Measurements from ENCODE around the gene COBL. TPM values are rescaled to one million over a fixed set of nuclear protein-coding genes. Genes with fewer than 3 reads are reported as not detected.

The COBL gene
- total RNA-seq, 1 experiment from 2014 or later, result 52.3 TPM

DNA sequence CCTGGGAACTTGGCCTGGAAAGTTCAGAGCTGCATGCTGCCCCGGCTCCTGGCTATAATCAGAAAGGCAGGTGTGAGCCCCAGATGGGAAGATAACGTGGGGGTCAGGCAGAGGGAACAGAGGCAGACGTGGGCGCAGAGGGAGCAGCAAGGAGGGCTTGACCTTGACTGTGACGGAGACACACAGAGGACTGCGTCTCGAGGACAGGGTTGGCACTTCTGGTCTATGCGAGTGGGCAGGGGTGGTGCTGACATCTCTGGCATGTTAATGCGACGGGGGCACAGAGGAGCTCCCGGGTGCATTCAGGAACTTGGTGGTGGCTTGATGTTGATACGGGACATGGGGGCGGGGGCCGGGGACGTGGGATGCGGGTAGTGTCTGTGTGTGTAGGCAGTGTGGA, 301.8 kb downstream of the COBL start:
- no peaks in the 10 kb centered on the region for H3K27me3 ChIP-seq (ENCODE audit: insufficient read depth, low read length)
- no peaks in the 10 kb centered on the region for H3K79me1 ChIP-seq (ENCODE audit: insufficient read depth, low read depth, low read length, poor library complexity, severe bottlenecking)
- H3K4me3 Mint-ChIP-seq, result no peak overlapping the region
- TF ChIP-seq, protein P1, sequence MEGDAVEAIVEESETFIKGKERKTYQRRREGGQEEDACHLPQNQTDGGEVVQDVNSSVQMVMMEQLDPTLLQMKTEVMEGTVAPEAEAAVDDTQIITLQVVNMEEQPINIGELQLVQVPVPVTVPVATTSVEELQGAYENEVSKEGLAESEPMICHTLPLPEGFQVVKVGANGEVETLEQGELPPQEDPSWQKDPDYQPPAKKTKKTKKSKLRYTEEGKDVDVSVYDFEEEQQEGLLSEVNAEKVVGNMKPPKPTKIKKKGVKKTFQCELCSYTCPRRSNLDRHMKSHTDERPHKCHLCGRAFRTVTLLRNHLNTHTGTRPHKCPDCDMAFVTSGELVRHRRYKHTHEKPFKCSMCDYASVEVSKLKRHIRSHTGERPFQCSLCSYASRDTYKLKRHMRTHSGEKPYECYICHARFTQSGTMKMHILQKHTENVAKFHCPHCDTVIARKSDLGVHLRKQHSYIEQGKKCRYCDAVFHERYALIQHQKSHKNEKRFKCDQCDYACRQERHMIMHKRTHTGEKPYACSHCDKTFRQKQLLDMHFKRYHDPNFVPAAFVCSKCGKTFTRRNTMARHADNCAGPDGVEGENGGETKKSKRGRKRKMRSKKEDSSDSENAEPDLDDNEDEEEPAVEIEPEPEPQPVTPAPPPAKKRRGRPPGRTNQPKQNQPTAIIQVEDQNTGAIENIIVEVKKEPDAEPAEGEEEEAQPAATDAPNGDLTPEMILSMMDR (conservative IDR thresholded peaks at IDR 0.05), result no peak
- H3K23ac ChIP-seq (ENCODE audit: insufficient read length, low read depth, low read length), result no peak overlapping the region
- H2BK15ac ChIP-seq (ENCODE audit: low read depth, low read length), result no peak overlapping the region
- H3K36me3 Mint-ChIP-seq (ENCODE audit: insufficient read depth in 1 of 3, low read depth in 3 of 3), result peaks cover 6 to 8% (median 8%) of the 10 kb centered on the region in 3 experiments; a peak in 6 of 7 replicates
- DNase-seq, result no peak
- no peak overlapping the region for H2BK5ac ChIP-seq (ENCODE audit: insufficient read length, low read length)
- no peaks in the 10 kb centered on the region for H3K4me1 ChIP-seq (ENCODE audit: insufficient read depth, low read length)
- H4K5ac ChIP-seq (ENCODE audit: insufficient read length, low read depth, low read length), result no peak overlapping the region
- H3K79me2 ChIP-seq (ENCODE audit: insufficient read depth, low read length), result no peaks in the 10 kb centered on the region
- no peak overlapping the region for H4K8ac ChIP-seq (replicated peaks; ENCODE audit: insufficient read length, low read depth, low read length)
- H2BK12ac ChIP-seq (ENCODE audit: insufficient read length, low read depth, low read length), result no peak overlapping the region
- no peaks in the 10 kb centered on the region for H3K9me3 Mint-ChIP-seq
- no peaks in the 10 kb centered on the region for H3K4me1 Mint-ChIP-seq
- no peaks in the 10 kb centered on the region for H3K9me3 ChIP-seq (ENCODE audit: control insufficient read depth, low read depth, low read length)
- H2AFZ ChIP-seq (ENCODE audit: low read length), result no peak overlapping the region
- no peak overlapping the region for H3K9ac ChIP-seq (ENCODE audit: extremely low read depth, insufficient read length, low read length)
- no peaks in the 10 kb centered on the region for H3K23me2 ChIP-seq (ENCODE audit: insufficient read length, low read depth, low read length, poor library complexity, severe bottlenecking)
- no peak overlapping the region for H2BK120ac ChIP-seq (ENCODE audit: low read depth, low read length, poor library complexity, severe bottlenecking)
- no peak overlapping the region for H3K27ac ChIP-seq (ENCODE audit: insufficient read length, low read depth, low read length)
- no peak overlapping the region for H2BK20ac ChIP-seq (ENCODE audit: low read depth, low read length, poor library complexity, severe bottlenecking)
- no CpG with 5 or more reads among the region's 16 CpGs for WGBS (ENCODE audit: extremely low coverage, insufficient read length, low lambda C conversion rate)
- H3K27ac Mint-ChIP-seq, result peak overlapping the region in 1 of 3 experiments; percentile 68; a peak in 1 of 7 replicates
- no peak overlapping the region for H4K91ac ChIP-seq (ENCODE audit: insufficient read length, low read depth, low read length)
- H3K4ac ChIP-seq (ENCODE audit: low read depth, low read length), result no peak overlapping the region
- no peak overlapping the region for H2AK5ac ChIP-seq (ENCODE audit: insufficient read length, low read length)
- H3K18ac ChIP-seq (ENCODE audit: insufficient read length, low read depth, low read length), result no peak overlapping the region
- H3K56ac ChIP-seq (ENCODE audit: insufficient read length, low read depth, low read length), result no peak overlapping the region
- no peak overlapping the region for H3K14ac ChIP-seq (ENCODE audit: insufficient read depth, low read length)
- H3K27me3 Mint-ChIP-seq (ENCODE audit: low read depth), result peaks cover 2% of the 10 kb centered on the region; the same call in 1 of the 2 replicates
- H3T11ph ChIP-seq (ENCODE audit: low read length), result no peak overlapping the region
- H4K20me1 ChIP-seq (ENCODE audit: control insufficient read depth, insufficient read depth, insufficient read length), result no peaks in the 10 kb centered on the region
- H3K4me2 ChIP-seq (ENCODE audit: insufficient read depth, insufficient read length, low read length), result no peak overlapping the region

Data from H9 (cell line).